22Rv1 (cell line): Measurements from ENCODE around the gene ZBTB21.

Experiments
- ZFX ChIP-seq: fragments of 450-650 bp; IDR thresholded peaks from 2 replicates; pipeline ENCODE4 v1.6.1; 2017; ENCODE audit warnings: antibody characterized with exemption, borderline replicate concordance
- TF ChIP-seq, protein P1 (sequence below): fragments of 450-650 bp; IDR thresholded peaks from 2 replicates; pipeline ENCODE4 v1.5.1; 2017; ENCODE audit warnings: mild to moderate bottlenecking

- TF ChIP-seq, protein P1, sequence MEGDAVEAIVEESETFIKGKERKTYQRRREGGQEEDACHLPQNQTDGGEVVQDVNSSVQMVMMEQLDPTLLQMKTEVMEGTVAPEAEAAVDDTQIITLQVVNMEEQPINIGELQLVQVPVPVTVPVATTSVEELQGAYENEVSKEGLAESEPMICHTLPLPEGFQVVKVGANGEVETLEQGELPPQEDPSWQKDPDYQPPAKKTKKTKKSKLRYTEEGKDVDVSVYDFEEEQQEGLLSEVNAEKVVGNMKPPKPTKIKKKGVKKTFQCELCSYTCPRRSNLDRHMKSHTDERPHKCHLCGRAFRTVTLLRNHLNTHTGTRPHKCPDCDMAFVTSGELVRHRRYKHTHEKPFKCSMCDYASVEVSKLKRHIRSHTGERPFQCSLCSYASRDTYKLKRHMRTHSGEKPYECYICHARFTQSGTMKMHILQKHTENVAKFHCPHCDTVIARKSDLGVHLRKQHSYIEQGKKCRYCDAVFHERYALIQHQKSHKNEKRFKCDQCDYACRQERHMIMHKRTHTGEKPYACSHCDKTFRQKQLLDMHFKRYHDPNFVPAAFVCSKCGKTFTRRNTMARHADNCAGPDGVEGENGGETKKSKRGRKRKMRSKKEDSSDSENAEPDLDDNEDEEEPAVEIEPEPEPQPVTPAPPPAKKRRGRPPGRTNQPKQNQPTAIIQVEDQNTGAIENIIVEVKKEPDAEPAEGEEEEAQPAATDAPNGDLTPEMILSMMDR, result no peak
- TF ChIP-seq ZFX, result no peak
Measured at GRCh38 chr21:41941941-41942340, 68.2 kb downstream of the ZBTB21 start.
